SH-SY5Y (cell line): ENCODE measurements around the gene ITGB5.

Source experiments
- GATA2 ChIP-seq: IDR thresholded peaks from 2 replicates; pipeline ENCODE4 v1.6.1; 2011; ENCODE audit warnings: mild to moderate bottlenecking, low read depth, low read length
- GATA3 ChIP-seq: IDR thresholded peaks from 2 replicates; pipeline ENCODE4 v1.6.1; 2011; ENCODE audit warnings: low read depth, mild to moderate bottlenecking, low read length, moderate library complexity

The ITGB5 gene

DNA sequence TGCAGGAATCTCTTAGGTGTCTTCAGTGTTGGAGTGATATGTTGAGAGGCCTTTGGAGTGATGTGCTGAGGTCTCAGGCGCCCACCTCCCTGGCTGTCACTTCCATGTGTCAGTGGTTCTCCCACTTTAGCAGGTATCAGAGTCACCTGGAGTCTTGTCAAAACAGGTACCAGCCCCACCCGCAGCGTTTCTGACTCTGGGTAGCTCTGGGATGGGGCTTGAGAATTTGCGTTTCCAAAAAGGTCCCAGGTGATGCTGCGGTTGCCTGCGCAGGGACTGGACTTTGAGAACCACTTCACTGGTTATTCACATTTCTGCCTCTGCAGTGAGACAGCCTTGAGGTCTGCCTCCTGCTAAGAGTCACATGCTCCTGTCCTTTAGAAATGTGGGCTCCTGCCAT, 141.4 kb downstream of the ITGB5 start:
- no peak for TF ChIP-seq GATA2
- TF ChIP-seq GATA3 = no peak

- no peak for TF ChIP-seq GATA2
These were observed 146.1 kb downstream of the ITGB5 start for GRCh38 chr3:124741027-124741426.

DNA sequence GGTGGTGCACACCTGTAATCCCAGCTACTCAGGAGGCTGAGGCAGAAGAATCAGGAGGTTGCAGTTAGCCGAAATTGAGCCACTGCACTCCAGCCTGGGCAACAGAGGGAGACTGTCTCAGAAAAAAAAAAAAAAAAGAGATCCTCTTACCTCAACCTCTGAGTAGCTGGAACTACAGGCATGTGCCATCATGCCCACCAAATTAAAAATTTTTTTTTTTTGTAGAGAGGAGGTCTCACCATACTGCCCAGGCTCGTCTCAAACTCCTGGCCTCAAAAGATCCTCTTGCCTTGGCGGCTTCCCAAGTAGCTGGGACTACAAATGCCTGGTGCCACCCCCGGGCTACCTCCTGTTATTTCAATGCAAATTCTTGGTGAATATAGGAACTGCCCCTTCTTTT, 155.4 kb downstream of the ITGB5 start:
- TF ChIP-seq GATA2 (no peak), GATA3 (no peak)

- TF ChIP-seq GATA2 = no peak
- TF ChIP-seq GATA3 = no peak
These were observed 156.2 kb downstream of the ITGB5 start for GRCh38 chr3:124730941-124731297.

- TF ChIP-seq GATA2 (no peak), GATA3 (no peak)
These were observed 156.8 kb downstream of the ITGB5 start, which contains the start of gene UMPS for GRCh38 chr3:124730129-124730940. Gene UMPS, plus strand, starts transcription at chr3:124730452. Its CDS starts 20 bp downstream, at chr3:124730472.

DNA sequence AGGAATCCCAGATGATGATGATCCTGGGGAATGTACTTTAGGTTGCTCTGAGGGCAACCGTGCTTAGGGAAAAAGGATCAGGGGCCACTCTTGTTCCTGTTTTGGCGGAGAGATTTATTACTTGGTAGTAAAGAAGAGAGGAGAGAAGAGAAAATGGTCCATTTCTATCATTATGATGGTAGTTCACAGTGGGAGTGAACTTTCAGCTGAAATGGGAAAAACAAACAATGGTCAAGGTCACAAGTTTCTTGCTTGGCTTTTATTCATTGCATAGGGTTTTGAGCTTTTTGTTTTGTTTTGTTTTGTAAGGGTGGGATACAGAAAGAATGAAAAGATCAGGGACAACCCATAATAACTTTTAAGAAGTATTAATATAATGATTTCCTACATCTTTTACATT, 164.6 kb downstream of the ITGB5 start:
- TF ChIP-seq GATA2 = no peak
- TF ChIP-seq GATA3 = no peak

DNA sequence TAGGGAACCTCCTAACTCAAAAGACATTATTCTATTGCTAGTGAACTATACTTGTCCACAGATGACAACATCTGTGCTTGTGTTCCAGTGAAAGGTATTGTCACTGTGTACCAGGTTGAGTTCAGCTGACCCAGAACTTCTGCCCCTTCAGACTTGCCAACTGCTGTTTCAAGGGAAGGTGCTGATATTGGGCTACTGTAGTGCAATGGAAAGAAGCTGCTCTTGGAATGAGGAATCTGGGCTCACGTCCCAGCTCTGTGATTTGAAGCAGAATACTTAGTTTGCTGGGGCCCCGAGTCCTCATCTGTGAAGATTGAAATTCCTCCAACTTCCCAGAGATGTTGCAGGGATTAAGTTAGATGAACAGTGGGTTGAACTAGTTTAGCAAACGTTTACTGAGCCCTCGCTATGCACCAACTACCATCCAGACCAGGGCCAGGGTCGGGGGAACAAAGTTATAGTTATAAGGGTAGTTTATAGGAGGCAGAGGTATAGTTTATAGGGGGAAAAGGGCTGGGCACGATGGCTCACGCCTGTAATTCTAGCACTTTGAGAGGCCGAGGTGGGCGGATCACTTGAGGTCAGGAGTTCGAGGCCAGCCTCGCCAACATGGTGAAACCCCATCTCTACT, 172.8 kb downstream of the ITGB5 start:
- TF ChIP-seq GATA2 = no peak
- no peak for TF ChIP-seq GATA3
